Naive thymus-derived CD4-positive, alpha-beta T cell (primary cell): ENCODE results near the gene TBC1D5. TPM values are rescaled to one million over a fixed set of nuclear protein-coding genes. Genes with fewer than 3 reads are reported as not detected.
"Not testable (repeated sequence)": the region's sequence is repeated elsewhere in the genome, so short reads cannot be mapped to it uniquely, and the experiment has no call there.

Source experiments
- ATAC-seq: fragments of 150-1000 bp; cut with Tn5 transposase; 2 replicates; pipeline ENCODE4 v1.10.0; 2021; ENCODE audit warnings: mild to moderate bottlenecking, moderate library complexity
- CTCF ChIA-PET: fragments of 350-600 bp; sonication (Branson Sonifier 250); formaldehyde crosslinking; loops from one replicate; lab custom pipeline; 2021; ENCODE audit warnings: antibody characterized with exemption; lab: Charles Lee
- POLR2A ChIA-PET: fragments of 350-600 bp; sonication (Branson Sonifier 250); formaldehyde crosslinking; loops from one replicate; lab custom pipeline; 2021; ENCODE audit warnings: antibody characterized with exemption, inconsistent platforms; lab: Charles Lee
- DNase-seq, 9 donors: peaks; one replicate each; pipeline versions ENCODE4 v3.0.0 to v3.0.0-alpha.2; 2020 to 2022; ENCODE audit warnings: mixed read lengths in 1 of 9
- H3K27ac ChIP-seq: one replicate; pipeline ENCODE4 v1.7.0; 2013; ENCODE audit warnings: mild to moderate bottlenecking, low read depth, low read length, moderate library complexity
- H3K27me3 ChIP-seq, 2 donors: one replicate each; pipeline ENCODE4 v1.7.0; 2013; ENCODE audit warnings: low read length in 2 of 2, mild to moderate bottlenecking in 2 of 2, moderate library complexity in 2 of 2; ENCODE audit not compliant: control insufficient read depth in 2 of 2, insufficient read depth in 2 of 2
- H3K36me3 ChIP-seq, 3 experiments: 1 replicate in 2 of 3; 2 replicates in 1 of 3; pipeline ENCODE4 v1.7.0; 2013; ENCODE audit warnings: low read length in 3 of 3, mild to moderate bottlenecking in 3 of 3, moderate library complexity in 1 of 3; ENCODE audit not compliant: insufficient read depth in 3 of 3, control insufficient read depth in 2 of 3
- H3K4me1 ChIP-seq, 2 donors: one replicate each; pipeline ENCODE4 v1.7.0; 2013; ENCODE audit warnings: low read length in 2 of 2, mild to moderate bottlenecking in 2 of 2, moderate library complexity in 1 of 2; ENCODE audit not compliant: control insufficient read depth in 2 of 2, insufficient read depth in 2 of 2
- H3K4me3 ChIP-seq: 2 replicates; pipeline ENCODE4 v1.7.0; 2013; ENCODE audit warnings: mild to moderate bottlenecking, low read length
- H3K9me3 ChIP-seq, 3 experiments: 1 replicate in 2 of 3; 2 replicates in 1 of 3; pipeline ENCODE4 v1.7.0; 2013; ENCODE audit warnings: low read length in 3 of 3; ENCODE audit not compliant: control insufficient read depth in 2 of 3
- H3K27ac Mint-ChIP-seq, 9 donors: one replicate each; pipeline ENCODE4 v1.8.0; 2020 to 2022; ENCODE audit warnings: mixed read lengths in 9 of 9, mild to moderate bottlenecking in 8 of 9, moderate library complexity in 5 of 9, inconsistent platforms in 2 of 9
- H3K27me3 Mint-ChIP-seq, 5 donors: one replicate each; pipeline ENCODE4 v1.8.0; 2021 to 2022; ENCODE audit warnings: mixed read lengths in 5 of 5, mild to moderate bottlenecking in 1 of 5
- H3K36me3 Mint-ChIP-seq, 5 donors: one replicate each; pipeline ENCODE4 v1.8.0; 2020 to 2022; ENCODE audit warnings: mixed read lengths in 5 of 5, mild to moderate bottlenecking in 3 of 5, inconsistent platforms in 1 of 5
- H3K4me1 Mint-ChIP-seq, 7 donors: one replicate each; pipeline ENCODE4 v1.8.0; 2020 to 2022; ENCODE audit warnings: mixed read lengths in 7 of 7, mild to moderate bottlenecking in 3 of 7, inconsistent platforms in 1 of 7
- H3K4me3 Mint-ChIP-seq, 10 donors: one replicate each; pipeline ENCODE4 v1.8.0; 2020 to 2022; ENCODE audit warnings: mild to moderate bottlenecking in 10 of 10, mixed read lengths in 10 of 10, moderate library complexity in 6 of 10, inconsistent platforms in 2 of 10
- H3K9me3 Mint-ChIP-seq, 11 donors: one replicate each; pipeline ENCODE4 v1.8.0; 2020 to 2022; ENCODE audit warnings: mixed read lengths in 11 of 11, mild to moderate bottlenecking in 4 of 11, inconsistent platforms in 1 of 11, moderate library complexity in 1 of 11
- intact Hi-C, 2 donors: fragments of 100-400 bp; cut with micrococcal nuclease; formaldehyde crosslinking; loops; one replicate each; pipeline ENCODE4 v1.15.1; 2023
- polyA plus RNA-seq, 2 donors: library from polyadenylated mRNA; unstranded; fragments of 300-500 nt; fragmentation: Illumina TruSeq; gene quantifications; one replicate each; pipeline ENCODE4 v1.2.3, GENCODE V29; 2021
- total RNA-seq, 6 experiments: library from RNA in 5 of 6; stranded (reverse) in 5 of 6; gene quantifications; 1 replicate in 5 of 6; 2 replicates in 1 of 6; pipeline ENCODE4 v1.2.3 and lab custom pipeline; 2021 to 2026

The TBC1D5 gene
- total and polyA plus RNA-seq, 7 experiments from 2014 or later: 30.5 to 54.0 (median 37.4) TPM

- intact Hi-C loops: no loop called here
- no peaks in the 10 kb centered on the region for H3K4me1 ChIP-seq
- DNase-seq: no peak
- ATAC-seq: no peak
- H3K27ac Mint-ChIP-seq: no peak overlapping the region
- H3K4me3 ChIP-seq: no peak overlapping the region
- H3K4me3 Mint-ChIP-seq: no peak overlapping the region
- H3K4me1 Mint-ChIP-seq: peaks cover 4 to 9% (median 5%) of the 10 kb centered on the region in 7 donors
- H3K9me3 Mint-ChIP-seq: peaks cover 0 to 1% (median 0%) of the 10 kb centered on the region in 11 donors
- peaks cover 0 to 13% (median 0%) of the 10 kb centered on the region in 5 donors for H3K36me3 Mint-ChIP-seq
- no peaks in the 10 kb centered on the region for H3K9me3 ChIP-seq
- CTCF ChIA-PET: no interaction called here
- no peaks in the 10 kb centered on the region for H3K27me3 ChIP-seq
- H3K27ac ChIP-seq: no peak overlapping the region
- POLR2A ChIA-PET: interaction anchor here (0.7 kb wide), 1 partner anchor 18 kb away, joined by 3 read pairs; no protein-coding TSS in a partner anchor
- H3K36me3 ChIP-seq: no peaks in the 10 kb centered on the region
- no peaks in the 10 kb centered on the region for H3K27me3 Mint-ChIP-seq
These were observed 102.0 kb downstream of the TBC1D5 start for GRCh38 chr3:17640466-17640865.

- intact Hi-C loops: no loop called here
- Mint-ChIP-seq H3K27me3 (no peaks in the 10 kb centered on the region), H3K36me3 (peaks cover 0 to 17% (median 4%) of the 10 kb centered on the region in 5 donors), H3K4me3 (no peak overlapping the region), H3K27ac (no peak overlapping the region), H3K4me1 (peaks cover 4 to 9% (median 6%) of the 10 kb centered on the region in 7 donors), H3K9me3 (peaks cover 0 to 1% (median 0%) of the 10 kb centered on the region in 11 donors)
- POLR2A ChIA-PET: interaction anchor here (0.7 kb wide), 1 partner anchor 19 kb away, joined by 3 read pairs; no protein-coding TSS in a partner anchor
- DNase-seq: no peak
- Histone ChIP-seq H3K36me3 (no peaks in the 10 kb centered on the region), H3K27me3 (no peaks in the 10 kb centered on the region), H3K9me3 (no peaks in the 10 kb centered on the region), H3K4me3 (no peak overlapping the region), H3K4me1 (no peaks in the 10 kb centered on the region), H3K27ac (no peak overlapping the region)
- ATAC-seq: no peak
- CTCF ChIA-PET: no interaction called here
These were observed 102.7 kb downstream of the TBC1D5 start for GRCh38 chr3:17639765-17640164.

- no peak for DNase-seq
- H3K9me3 Mint-ChIP-seq: peaks cover 0 to 2% (median 0%) of the 10 kb centered on the region in 11 donors
- H3K4me3 Mint-ChIP-seq: no peak overlapping the region
- Histone ChIP-seq H3K27ac (no peak overlapping the region), H3K4me3 (no peak overlapping the region), H3K36me3 (no peaks in the 10 kb centered on the region), H3K4me1 (no peaks in the 10 kb centered on the region), H3K9me3 (no peaks in the 10 kb centered on the region), H3K27me3 (no peaks in the 10 kb centered on the region)
- H3K4me1 Mint-ChIP-seq: peaks cover 4 to 11% (median 6%) of the 10 kb centered on the region in 7 donors
- ATAC-seq: no peak
- POLR2A ChIA-PET: no interaction called here
- no peak overlapping the region for H3K27ac Mint-ChIP-seq
- H3K36me3 Mint-ChIP-seq: peaks cover 0 to 19% (median 7%) of the 10 kb centered on the region in 5 donors
- intact Hi-C loops: no loop called here
- no peaks in the 10 kb centered on the region for H3K27me3 Mint-ChIP-seq
- CTCF ChIA-PET: no interaction called here
These were observed 103.2 kb downstream of the TBC1D5 start for GRCh38 chr3:17639257-17639656.

GRCh38 chr3:17638356-17638755, 104.1 kb downstream of the TBC1D5 start:
- DNase-seq (no peak), ATAC-seq (no peak)
- no peaks in the 10 kb centered on the region for H3K9me3 ChIP-seq
- no peak overlapping the region for H3K4me3 ChIP-seq
- H3K27me3 ChIP-seq: no peaks in the 10 kb centered on the region
- ChIA-PET CTCF (interaction anchor here (1.6 kb wide), 1 partner anchor 202 kb away, joined by 4 read pairs; no protein-coding TSS in a partner anchor), POLR2A (no interaction called here)
- no peak overlapping the region for H3K27ac ChIP-seq
- no peaks in the 10 kb centered on the region for H3K27me3 Mint-ChIP-seq
- H3K4me1 ChIP-seq: no peaks in the 10 kb centered on the region
- H3K36me3 ChIP-seq: no peaks in the 10 kb centered on the region
- H3K9me3 Mint-ChIP-seq: peaks cover 0 to 5% (median 0%) of the 10 kb centered on the region in 11 donors
- H3K4me1 Mint-ChIP-seq: peaks cover 4 to 15% (median 6%) of the 10 kb centered on the region in 7 donors
- no peak overlapping the region for H3K4me3 Mint-ChIP-seq
- no peak overlapping the region for H3K27ac Mint-ChIP-seq
- peaks cover 0 to 24% (median 11%) of the 10 kb centered on the region in 5 donors for H3K36me3 Mint-ChIP-seq
- intact Hi-C loops: no loop called here

GRCh38 chr3:17635675-17636074, 106.8 kb downstream of the TBC1D5 start:
- H3K4me3 Mint-ChIP-seq, ATAC-seq, H3K9me3 Mint-ChIP-seq, CTCF ChIA-PET, H3K4me1 ChIP-seq, H3K4me3 ChIP-seq, intact Hi-C loops, H3K36me3 ChIP-seq, H3K27me3 Mint-ChIP-seq, H3K27me3 ChIP-seq, H3K27ac ChIP-seq, DNase-seq, H3K9me3 ChIP-seq, H3K27ac Mint-ChIP-seq: not testable (repeated sequence)
- Mint-ChIP-seq H3K36me3 (peaks cover 0 to 20% (median 11%) of the 10 kb centered on the region in 5 donors), H3K4me1 (peaks cover 12 to 29% (median 19%) of the 10 kb centered on the region in 7 donors)
- POLR2A ChIA-PET: interaction anchor here (0.6 kb wide), 1 partner anchor 48 kb away, joined by 6 read pairs; no protein-coding TSS in a partner anchor

GRCh38 chr3:17634964-17635363, 107.5 kb downstream of the TBC1D5 start:
- POLR2A ChIA-PET: no interaction called here
- intact Hi-C loops: no loop called here
- Histone ChIP-seq H3K27me3 (no peaks in the 10 kb centered on the region), H3K4me3 (no peak overlapping the region), H3K36me3 (no peaks in the 10 kb centered on the region), H3K9me3 (no peaks in the 10 kb centered on the region), H3K27ac (no peak overlapping the region), H3K4me1 (no peaks in the 10 kb centered on the region)
- Mint-ChIP-seq H3K27ac (no peak overlapping the region), H3K9me3 (peaks cover 0 to 5% (median 0%) of the 10 kb centered on the region in 11 donors), H3K4me1 (peaks cover 12 to 29% (median 20%) of the 10 kb centered on the region in 7 donors), H3K27me3 (no peaks in the 10 kb centered on the region), H3K36me3 (peaks cover 0 to 20% (median 11%) of the 10 kb centered on the region in 5 donors), H3K4me3 (no peak overlapping the region)
- CTCF ChIA-PET: no interaction called here
- DNase-seq (no peak), ATAC-seq (no peak)

- DNase-seq (no peak), ATAC-seq (no peak)
- Mint-ChIP-seq H3K9me3 (peaks cover 0 to 5% (median 0%) of the 10 kb centered on the region in 11 donors), H3K27ac (no peak overlapping the region), H3K36me3 (peaks cover 0 to 15% (median 10%) of the 10 kb centered on the region in 5 donors), H3K4me1 (peaks cover 8 to 29% (median 18%) of the 10 kb centered on the region in 7 donors), H3K4me3 (no peak overlapping the region), H3K27me3 (no peaks in the 10 kb centered on the region)
- Histone ChIP-seq H3K4me3 (no peak overlapping the region), H3K27ac (no peak overlapping the region), H3K36me3 (no peaks in the 10 kb centered on the region), H3K9me3 (no peaks in the 10 kb centered on the region), H3K27me3 (no peaks in the 10 kb centered on the region), H3K4me1 (no peaks in the 10 kb centered on the region)
- CTCF ChIA-PET: no interaction called here
- intact Hi-C loops: no loop called here
- POLR2A ChIA-PET: no interaction called here
These were observed 108.2 kb downstream of the TBC1D5 start for GRCh38 chr3:17634201-17634600.
